ENCODE data around the gene ZNF324. TPM values are rescaled to one million over a fixed set of nuclear protein-coding genes. Genes with fewer than 3 reads are reported as not detected.
A peak's percentile ranks its signal among the peaks of the same experiment; 100 is the strongest.

The ZNF324 gene
- total and polyA plus RNA-seq, 2 of the 13 experiments (the other 11 are each of a cell fraction or from before 2014, with no cell fraction given) = 1.1 to 4.7 TPM

- TF ChIP-seq CHD4 (IDR thresholded peaks at IDR 0.05; ENCODE audit: borderline replicate concordance, low read length) (no peak), AGO2 (optimal IDR thresholded peaks at IDR 0.05; ENCODE audit: low read depth, low read length) (peak; percentile 56), ZFAT (CRISPR knock-in tag; conservative IDR thresholded peaks at IDR 0.05) (no peak), PAWR (CRISPR knock-in tag; IDR thresholded peaks at IDR 0.05; ENCODE audit: borderline replicate concordance) (no peak), ZNF362 (CRISPR knock-in tag; IDR thresholded peaks at IDR 0.05; ENCODE audit: borderline replicate concordance) (no peak), FOXK1 (CRISPR knock-in tag; IDR thresholded peaks at IDR 0.05; ENCODE audit: borderline replicate concordance, low read depth) (peak; percentile 86), ZNF468 (CRISPR knock-in tag; IDR thresholded peaks at IDR 0.05) (no peak), TBP (CRISPR knock-in tag; IDR thresholded peaks at IDR 0.05) (no peak), ZMAT3 (CRISPR knock-in tag; conservative IDR thresholded peaks at IDR 0.05) (no peak; the same call in 1 of the 2 replicates), RERE (CRISPR knock-in tag; IDR thresholded peaks at IDR 0.05; ENCODE audit: low read depth) (0 out of 2 replicates have a peak, but pooled peaks have one; percentile 22), CCAR2 (optimal IDR thresholded peaks at IDR 0.05; ENCODE audit: low read depth, low read length) (no peak), ZSCAN30 (CRISPR knock-in tag; IDR thresholded peaks at IDR 0.05) (no peak), MTA3 (CRISPR knock-in tag; IDR thresholded peaks at IDR 0.05) (no peak), PRDM4 (CRISPR knock-in tag; IDR thresholded peaks at IDR 0.05; ENCODE audit: borderline replicate concordance) (no peak), ZNF709 (CRISPR knock-in tag; IDR thresholded peaks at IDR 0.05) (no peak), ZNF431 (CRISPR knock-in tag; IDR thresholded peaks at IDR 0.05; ENCODE audit: borderline replicate concordance, low read depth) (no peak), CHCHD3 (CRISPR knock-in tag; IDR thresholded peaks at IDR 0.05) (no peak), MEIS1 (CRISPR knock-in tag; IDR thresholded peaks at IDR 0.05; ENCODE audit: borderline replicate concordance) (peak; percentile 71), CHD2 (IDR thresholded peaks at IDR 0.05; ENCODE audit: low read depth, low read length) (no peak), ZNF329 (CRISPR knock-in tag; IDR thresholded peaks at IDR 0.05; ENCODE audit: low read depth) (no peak), ZNF703 (CRISPR knock-in tag; IDR thresholded peaks at IDR 0.05; ENCODE audit: borderline replicate concordance) (no peak)
Measured at GRCh38 chr19:58466760-58467589, at the start of gene ZNF324 (continued).
